Measurements from ENCODE around the gene SEMA4D.

DNA sequence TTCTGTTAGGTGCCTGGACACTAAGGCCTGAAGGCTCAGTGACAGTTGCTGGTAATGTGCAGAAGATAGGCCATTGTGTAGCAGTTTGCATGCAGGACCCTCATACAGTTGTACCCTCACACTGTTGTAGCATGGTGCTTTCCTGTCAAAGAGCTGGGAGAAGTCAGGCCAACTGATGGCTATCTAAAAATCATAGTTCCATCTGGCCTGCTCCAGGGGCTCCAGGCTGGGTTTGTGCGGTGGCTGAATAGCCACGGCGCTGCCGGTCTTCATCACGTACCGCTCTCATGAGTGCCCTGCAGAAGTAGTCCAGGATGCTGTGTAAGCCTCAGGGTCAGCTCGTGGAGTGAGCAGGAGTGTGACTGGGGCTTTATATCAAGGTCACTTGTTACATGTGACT lies 167.4 kb downstream of the SEMA4D start:
- TF ChIP-seq CCDC6 (CRISPR knock-in tag; IDR thresholded peaks at IDR 0.05) (no peak), TCF7L2 (IDR thresholded peaks at IDR 0.05; ENCODE audit: low read depth, low read length) (no peak), POLR2AphosphoS5 (IDR thresholded peaks at IDR 0.05; ENCODE audit: low read depth, low read length) (no peak), ZNF274 (CRISPR knock-in tag; IDR thresholded peaks at IDR 0.05) (no peak)
